RWPE2 (cell line): ENCODE results near the gene KLHL4.
"Not testable (repeated sequence)": the region's sequence is repeated elsewhere in the genome, so short reads cannot be mapped to it uniquely, and the experiment has no call there.

Experiments
- ATAC-seq: fragments of 200-7000 bp; cut with Tn5 transposase; 3 replicates; pipeline ENCODE4 v1.9.1; 2021; ENCODE audit warnings: low read depth
- DNase-seq: peaks from one replicate; pipeline ENCODE4 v3.0.0-alpha.2; 2020; ENCODE audit warnings: low spot score
- H3K27ac ChIP-seq: fragments of 450-650 bp; 2 replicates; pipeline ENCODE4 v1.5.1; 2017; ENCODE audit warnings: mild to moderate bottlenecking; ENCODE audit not compliant: poor library complexity, severe bottlenecking
- H3K27me3 ChIP-seq: fragments of 250-450 bp; sonication (Bioruptor Pico); 2 replicates; pipeline ENCODE4 v1.5.1; 2021; ENCODE audit warnings: mild to moderate bottlenecking, moderate library complexity; ENCODE audit not compliant: insufficient read depth, poor library complexity, severe bottlenecking
- H3K36me3 ChIP-seq: fragments of 250-450 bp; sonication (Bioruptor Pico); 2 replicates; pipeline ENCODE4 v1.5.1; 2020; ENCODE audit warnings: low read depth, mild to moderate bottlenecking, moderate library complexity
- H3K4me1 ChIP-seq: fragments of 250-450 bp; sonication (Bioruptor Pico); 2 replicates; pipeline ENCODE4 v1.5.1; 2021; ENCODE audit warnings: mild to moderate bottlenecking, moderate library complexity; ENCODE audit not compliant: insufficient read depth, poor library complexity, severe bottlenecking
- H3K4me3 ChIP-seq: fragments of 250-450 bp; sonication (Bioruptor Pico); 2 replicates; pipeline ENCODE4 v1.5.1; 2021; ENCODE audit warnings: mild to moderate bottlenecking, moderate library complexity; ENCODE audit not compliant: severe bottlenecking
- H3K9me3 ChIP-seq: fragments of 250-450 bp; sonication (Bioruptor Pico); 2 replicates; pipeline ENCODE4 v1.5.1; 2021; ENCODE audit warnings: mild to moderate bottlenecking, moderate library complexity; ENCODE audit not compliant: severe bottlenecking
- TF ChIP-seq, protein P1 (sequence below): fragments of 450-650 bp; IDR thresholded peaks from one replicate; pipeline ENCODE4 v1.5.1; 2017; ENCODE audit warnings: mild to moderate bottlenecking, moderate library complexity; ENCODE audit not compliant: poor library complexity, severe bottlenecking

Gene KLHL4

GRCh38 chrX:87664381-87664780 lies 146.8 kb downstream of the KLHL4 start:
- Histone ChIP-seq H3K27me3 (no peaks in the 10 kb centered on the region), H3K4me1 (no peaks in the 10 kb centered on the region), H3K4me3 (no peak overlapping the region), H3K36me3 (no peaks in the 10 kb centered on the region), H3K27ac (no peak overlapping the region), H3K9me3 (no peaks in the 10 kb centered on the region)
- TF ChIP-seq, protein P1, sequence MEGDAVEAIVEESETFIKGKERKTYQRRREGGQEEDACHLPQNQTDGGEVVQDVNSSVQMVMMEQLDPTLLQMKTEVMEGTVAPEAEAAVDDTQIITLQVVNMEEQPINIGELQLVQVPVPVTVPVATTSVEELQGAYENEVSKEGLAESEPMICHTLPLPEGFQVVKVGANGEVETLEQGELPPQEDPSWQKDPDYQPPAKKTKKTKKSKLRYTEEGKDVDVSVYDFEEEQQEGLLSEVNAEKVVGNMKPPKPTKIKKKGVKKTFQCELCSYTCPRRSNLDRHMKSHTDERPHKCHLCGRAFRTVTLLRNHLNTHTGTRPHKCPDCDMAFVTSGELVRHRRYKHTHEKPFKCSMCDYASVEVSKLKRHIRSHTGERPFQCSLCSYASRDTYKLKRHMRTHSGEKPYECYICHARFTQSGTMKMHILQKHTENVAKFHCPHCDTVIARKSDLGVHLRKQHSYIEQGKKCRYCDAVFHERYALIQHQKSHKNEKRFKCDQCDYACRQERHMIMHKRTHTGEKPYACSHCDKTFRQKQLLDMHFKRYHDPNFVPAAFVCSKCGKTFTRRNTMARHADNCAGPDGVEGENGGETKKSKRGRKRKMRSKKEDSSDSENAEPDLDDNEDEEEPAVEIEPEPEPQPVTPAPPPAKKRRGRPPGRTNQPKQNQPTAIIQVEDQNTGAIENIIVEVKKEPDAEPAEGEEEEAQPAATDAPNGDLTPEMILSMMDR, result peak; percentile 46
- ATAC-seq, result no peak
- DNase-seq, result no peak

GRCh38 chrX:87679849-87680248 lies 162.2 kb downstream of the KLHL4 start:
- no peaks in the 10 kb centered on the region for H3K27me3 ChIP-seq
- no peak overlapping the region for H3K27ac ChIP-seq
- no peak for ATAC-seq
- H3K4me1 ChIP-seq, result no peaks in the 10 kb centered on the region
- no peaks in the 10 kb centered on the region for H3K9me3 ChIP-seq
- no peaks in the 10 kb centered on the region for H3K36me3 ChIP-seq
- no peak for DNase-seq
- TF ChIP-seq, protein P1, result no peak
- H3K4me3 ChIP-seq, result no peak overlapping the region

DNA sequence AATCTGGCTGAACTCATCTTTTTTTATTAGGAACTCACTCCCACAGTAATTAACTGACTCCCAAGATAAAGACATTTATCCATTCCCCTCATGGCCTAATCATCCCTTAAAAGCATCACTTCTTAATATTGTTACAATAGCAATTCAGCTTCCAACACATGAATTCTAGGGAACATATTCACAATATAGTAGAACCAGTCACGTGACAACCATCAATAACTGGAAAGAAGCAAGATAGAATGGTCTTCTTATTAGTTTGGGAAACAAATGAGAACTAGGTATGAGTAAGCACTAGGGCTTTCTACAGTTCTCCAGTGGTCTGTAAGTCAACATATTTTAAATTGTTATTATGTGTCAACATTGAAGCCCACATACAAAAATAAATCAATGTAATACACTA lies 170.1 kb downstream of the KLHL4 start:
- TF ChIP-seq, protein P1, result no peak
- Histone ChIP-seq H3K4me1 (no peaks in the 10 kb centered on the region), H3K9me3 (no peaks in the 10 kb centered on the region), H3K27me3 (no peaks in the 10 kb centered on the region), H3K4me3 (no peak overlapping the region), H3K36me3 (no peaks in the 10 kb centered on the region), H3K27ac (no peak overlapping the region)
- ATAC-seq (no peak), DNase-seq (no peak)

DNA sequence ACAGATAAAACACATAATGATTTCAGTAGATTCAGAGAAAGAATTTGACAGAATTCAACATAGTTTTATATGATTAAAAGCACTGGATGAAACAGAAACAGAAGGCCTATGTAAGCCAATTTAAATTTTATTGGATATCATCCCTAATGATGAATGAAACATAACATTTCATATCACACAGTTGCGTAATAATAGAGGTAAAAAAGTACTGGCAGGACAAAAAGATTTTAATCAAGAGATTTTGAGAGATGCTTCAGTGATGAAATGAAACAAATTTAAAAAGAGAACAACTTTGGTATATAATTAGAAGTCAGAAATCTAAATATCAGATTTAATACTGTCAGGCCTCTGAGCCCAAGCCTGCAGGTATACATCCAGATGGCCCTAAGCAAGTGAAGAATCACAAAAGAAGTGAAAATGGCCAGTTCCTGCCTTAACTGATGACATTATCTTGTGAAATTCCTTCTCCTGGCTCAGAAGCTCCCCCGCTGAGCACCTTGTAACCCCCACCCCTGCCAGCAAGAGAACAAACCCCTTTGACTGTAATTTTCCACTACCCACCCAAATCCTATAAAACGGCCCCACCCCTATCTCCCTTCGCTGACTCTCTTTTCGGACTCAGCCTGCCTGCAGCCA lies 170.6 kb downstream of the KLHL4 start:
- H3K36me3 ChIP-seq, H3K4me3 ChIP-seq, H3K4me1 ChIP-seq, H3K27me3 ChIP-seq, ATAC-seq, H3K27ac ChIP-seq, H3K9me3 ChIP-seq, DNase-seq: not testable (repeated sequence)

DNA sequence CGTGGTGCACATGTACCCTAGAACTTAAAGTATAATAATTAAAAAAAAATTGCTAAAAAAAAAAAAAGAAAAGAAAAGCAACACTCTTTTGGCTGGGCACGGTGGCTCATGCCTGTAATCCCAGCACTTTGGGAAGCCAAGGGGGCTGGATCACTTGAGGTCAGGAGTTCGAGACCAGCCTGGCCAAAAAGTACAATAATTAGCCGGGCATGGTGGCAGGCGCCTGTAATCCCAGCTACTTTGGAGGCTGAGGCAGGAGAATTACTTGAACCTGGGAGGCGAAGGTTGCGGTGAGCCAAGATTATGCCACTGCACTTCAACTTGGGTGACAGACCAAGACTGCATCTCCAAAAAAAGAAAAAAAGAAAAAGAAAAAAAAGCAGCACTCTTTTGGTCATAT lies 171.6 kb downstream of the KLHL4 start:
- DNase-seq, H3K36me3 ChIP-seq, H3K4me1 ChIP-seq, H3K27me3 ChIP-seq, H3K9me3 ChIP-seq, H3K27ac ChIP-seq, ATAC-seq, H3K4me3 ChIP-seq: not testable (repeated sequence)

DNA sequence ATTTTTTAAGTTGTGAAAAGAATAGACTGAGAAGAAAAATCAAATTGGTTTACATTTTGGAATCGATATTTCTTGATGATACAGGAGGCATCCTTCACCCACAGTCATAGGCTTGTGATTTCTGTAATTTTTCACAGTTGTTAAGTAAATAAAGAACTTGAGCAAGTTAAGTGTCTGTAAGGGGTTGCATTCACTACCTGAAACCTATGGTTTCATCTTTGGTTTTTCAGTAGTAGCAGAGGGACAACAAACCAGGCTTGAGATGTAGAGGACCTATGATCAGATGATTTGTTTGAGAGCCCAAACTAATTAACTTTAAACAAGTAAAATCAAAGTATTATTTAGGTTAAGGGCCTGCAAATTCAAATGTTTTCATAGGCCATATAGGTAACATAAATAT lies 175.6 kb downstream of the KLHL4 start:
- Histone ChIP-seq H3K4me3 (no peak overlapping the region), H3K27me3 (no peaks in the 10 kb centered on the region), H3K9me3 (no peaks in the 10 kb centered on the region), H3K27ac (no peak overlapping the region), H3K4me1 (no peaks in the 10 kb centered on the region), H3K36me3 (no peaks in the 10 kb centered on the region)
- TF ChIP-seq, protein P1, result no peak
- ATAC-seq, result no peak
- no peak for DNase-seq
